Activated T-cell treated with anti-CD3 and anti-CD28 coated beads for 4 hours (primary cell): ENCODE data around the gene CYLD.

Source experiments
- DNase-seq: peaks from one replicate; pipeline ENCODE4 v3.0.0-alpha.2; 2020

The CYLD gene

GRCh38 chr16:50789757-50790156 lies 47.9 kb downstream of the CYLD start:
- DNase-seq, result no peak

- DNase-seq, result no peak
Observed at GRCh38 chr16:50791522-50791921, 49.6 kb downstream of the CYLD start.

GRCh38 chr16:50796829-50797228 lies 54.9 kb downstream of the CYLD start:
- DNase-seq, result no peak

- DNase-seq, result no peak
Observed at GRCh38 chr16:50797456-50797855, 55.6 kb downstream of the CYLD start.

DNA sequence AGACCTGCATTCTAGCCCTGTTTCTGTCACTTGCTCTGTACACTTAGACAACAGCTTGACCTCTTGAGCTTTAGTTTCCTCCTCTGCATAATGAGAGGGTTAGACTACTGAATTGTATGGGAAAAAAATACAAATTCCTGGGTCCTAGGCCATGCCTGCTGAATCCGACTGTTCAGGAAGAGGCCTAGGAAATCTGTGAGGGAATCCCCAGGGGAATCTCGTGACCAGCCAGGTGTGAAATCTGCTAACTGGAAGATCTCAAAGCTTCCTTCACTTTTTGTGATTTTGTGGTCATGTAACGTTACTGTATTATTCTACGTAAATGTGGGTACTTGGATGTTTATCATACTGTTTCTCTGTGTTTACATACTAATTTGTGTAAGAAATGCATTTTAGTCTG lies 58.2 kb downstream of the CYLD start:
- no peak for DNase-seq

- no peak for DNase-seq
Observed at GRCh38 chr16:50801036-50801435, 59.1 kb downstream of the CYLD start.

- no peak for DNase-seq
Observed at GRCh38 chr16:50802000-50802399, 60.1 kb downstream of the CYLD start.

DNA sequence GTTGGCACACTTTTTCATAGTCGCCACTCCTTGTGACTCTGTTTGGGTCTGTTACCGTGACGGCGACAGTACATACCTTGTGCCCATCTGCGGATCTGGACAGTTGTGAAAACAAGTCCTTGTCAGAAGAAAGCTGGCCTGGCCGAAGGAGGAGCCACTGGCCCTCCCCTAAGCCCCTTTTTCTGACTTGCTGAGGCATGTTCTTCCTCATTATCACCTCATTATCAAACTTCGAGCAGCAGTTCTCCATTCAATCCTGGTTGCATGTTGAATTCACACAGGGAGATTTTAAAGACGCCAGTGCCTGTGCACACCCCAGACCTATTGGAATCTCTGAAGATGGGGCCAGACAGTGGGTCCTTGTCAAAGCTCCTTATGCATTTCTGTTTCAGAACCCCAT lies 61.1 kb downstream of the CYLD start:
- DNase-seq, result no peak

GRCh38 chr16:50804290-50804907 lies 62.5 kb downstream of the CYLD start:
- DNase-seq, result no peak

- DNase-seq, result peak; percentile 83
Observed at GRCh38 chr16:50806099-50807062, 64.5 kb downstream of the CYLD start.

GRCh38 chr16:50808929-50809538 lies 67.1 kb downstream of the CYLD start:
- DNase-seq, result no peak

DNA sequence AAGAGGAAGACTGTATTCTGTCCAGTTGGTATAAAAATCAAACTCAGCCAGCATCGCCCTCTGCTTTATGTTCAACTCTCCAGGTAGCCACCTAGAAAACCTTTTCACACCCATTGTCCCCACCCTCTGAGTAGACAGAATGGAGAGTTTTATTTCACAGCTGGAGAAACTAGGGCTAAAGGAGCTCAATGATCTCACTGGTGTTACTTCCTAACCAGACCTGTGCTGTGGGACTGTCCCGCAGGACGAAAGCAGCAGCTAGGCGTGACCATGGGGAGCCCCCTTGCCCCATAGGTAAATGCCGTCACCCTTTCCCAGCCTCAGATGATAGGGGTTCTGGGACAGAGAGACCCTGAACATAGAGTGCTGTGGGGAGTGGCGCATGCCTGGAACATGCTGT lies 67.7 kb downstream of the CYLD start:
- no peak for DNase-seq

DNA sequence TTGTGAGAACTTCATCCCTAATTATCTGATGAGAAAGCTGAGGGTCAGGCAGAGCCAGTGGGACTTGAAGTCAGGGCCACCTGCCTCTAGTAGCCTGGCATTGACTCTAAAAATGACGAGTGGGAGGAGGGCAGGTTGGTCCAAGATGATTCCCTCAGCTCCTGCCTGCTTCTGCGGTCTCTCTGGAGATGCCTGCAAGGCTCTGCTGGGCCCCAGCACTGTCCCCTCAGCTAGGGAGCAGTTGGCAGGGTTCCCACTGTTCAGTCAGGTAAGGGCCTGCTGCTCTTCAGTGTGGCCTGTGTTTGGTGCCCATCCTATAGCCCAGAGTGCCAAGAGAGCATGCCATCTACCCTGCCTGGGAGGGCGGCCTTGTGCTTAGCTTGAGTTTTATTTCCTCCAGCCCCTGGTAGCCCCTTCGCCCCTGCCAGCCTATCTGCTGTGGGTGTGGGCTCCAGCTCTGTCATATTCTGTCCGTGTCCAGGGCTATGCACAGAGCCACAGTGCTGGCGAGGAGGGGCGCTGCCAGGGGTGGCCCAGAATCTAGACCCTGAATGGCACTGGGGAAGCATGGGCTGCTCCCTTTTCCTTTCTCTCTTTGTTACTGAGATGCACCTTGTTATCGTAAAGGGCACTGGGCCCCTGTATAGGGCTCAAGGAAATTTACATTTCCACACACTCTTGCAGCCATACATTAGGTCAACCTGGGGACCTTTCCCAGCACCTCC lies 68.5 kb downstream of the CYLD start:
- no peak for DNase-seq

DNA sequence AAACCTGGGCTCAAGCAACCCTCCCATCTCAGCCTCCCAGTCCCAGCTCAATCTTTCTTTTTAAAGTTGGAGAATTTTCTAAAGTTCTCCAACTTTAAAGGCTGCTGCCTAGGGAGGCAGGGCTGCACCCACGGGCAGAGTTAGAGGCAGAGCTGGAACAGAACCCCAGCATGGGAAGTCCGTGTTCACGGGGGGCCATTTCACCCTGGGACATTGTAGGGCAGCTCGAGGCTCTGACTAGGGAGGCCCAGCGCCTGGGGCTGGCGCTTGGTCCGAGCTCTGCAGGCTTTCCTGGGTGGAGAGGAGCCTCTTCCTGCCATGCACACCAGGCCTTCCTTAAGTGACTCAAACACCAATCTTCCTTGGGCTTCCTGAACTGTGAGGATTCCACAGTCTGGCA lies 70.2 kb downstream of the CYLD start:
- no peak for DNase-seq

DNA sequence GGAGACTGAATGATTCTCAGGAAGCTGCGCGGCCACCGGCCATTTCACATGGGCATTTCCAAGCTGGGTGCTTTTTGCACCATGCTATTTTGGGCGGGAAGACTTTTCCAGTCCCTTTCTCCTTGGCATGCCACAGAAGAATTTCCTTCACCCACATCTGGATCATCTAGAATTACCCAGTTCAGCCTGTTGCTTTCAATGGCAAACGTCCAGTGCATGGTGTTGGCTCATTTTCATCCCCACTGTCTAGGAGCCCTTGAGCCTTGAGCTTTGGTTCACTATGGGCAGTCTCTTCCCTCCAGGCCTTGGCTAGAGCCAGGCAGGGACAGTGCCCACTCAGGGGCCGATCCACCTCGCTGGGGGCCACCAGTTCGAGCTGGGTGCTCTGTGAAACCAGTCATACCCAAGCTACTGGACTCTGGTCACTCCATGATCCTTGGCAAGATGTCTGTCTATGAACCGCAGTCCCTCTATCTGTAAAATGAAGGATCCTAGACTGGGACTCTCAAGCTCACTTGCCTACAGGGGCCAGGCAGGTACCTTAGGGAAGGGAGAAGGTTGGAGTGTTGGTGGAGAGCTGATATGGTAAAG lies 71.1 kb downstream of the CYLD start:
- DNase-seq, result no peak

DNA sequence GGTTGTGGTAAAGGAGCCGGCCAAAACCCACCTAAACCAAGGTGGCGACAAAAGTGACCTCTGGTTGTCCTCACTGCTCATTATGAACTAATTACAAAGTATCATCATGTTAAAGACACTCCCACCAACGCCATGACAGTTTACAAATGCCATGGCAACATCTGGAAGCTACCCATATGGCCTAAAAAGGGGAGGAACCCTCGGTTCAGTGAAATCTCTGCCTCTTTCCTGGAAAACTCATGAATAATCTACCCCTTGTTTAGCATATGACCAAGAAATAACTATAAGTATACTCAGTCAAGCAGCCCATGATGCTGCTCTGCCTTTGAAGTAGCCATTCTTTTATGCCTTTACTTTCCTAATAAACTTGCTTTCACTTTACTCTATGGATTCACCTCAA lies 72.2 kb downstream of the CYLD start:
- no peak for DNase-seq

- no peak for DNase-seq
Observed at GRCh38 chr16:50814541-50814940, 72.7 kb downstream of the CYLD start.

DNA sequence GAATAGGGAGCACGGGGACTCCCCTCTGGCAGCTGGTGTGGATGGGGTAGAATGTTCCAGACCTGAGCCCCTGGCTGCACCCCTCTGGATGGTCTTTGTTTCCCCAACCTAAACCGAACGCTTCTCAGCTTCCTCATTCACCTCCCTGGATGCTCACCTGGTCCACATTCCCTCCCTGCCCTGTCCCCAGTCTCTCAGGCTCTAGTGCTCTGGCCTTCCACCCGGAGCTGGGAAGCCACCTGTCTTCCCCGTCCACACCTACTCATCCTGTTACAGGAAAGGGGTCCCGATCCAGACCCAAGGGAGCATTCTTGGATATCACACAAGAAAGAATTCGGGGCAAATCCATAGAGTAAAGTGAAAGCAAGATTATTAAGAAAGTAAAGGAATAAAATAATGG lies 73.5 kb downstream of the CYLD start:
- DNase-seq, result no peak

DNA sequence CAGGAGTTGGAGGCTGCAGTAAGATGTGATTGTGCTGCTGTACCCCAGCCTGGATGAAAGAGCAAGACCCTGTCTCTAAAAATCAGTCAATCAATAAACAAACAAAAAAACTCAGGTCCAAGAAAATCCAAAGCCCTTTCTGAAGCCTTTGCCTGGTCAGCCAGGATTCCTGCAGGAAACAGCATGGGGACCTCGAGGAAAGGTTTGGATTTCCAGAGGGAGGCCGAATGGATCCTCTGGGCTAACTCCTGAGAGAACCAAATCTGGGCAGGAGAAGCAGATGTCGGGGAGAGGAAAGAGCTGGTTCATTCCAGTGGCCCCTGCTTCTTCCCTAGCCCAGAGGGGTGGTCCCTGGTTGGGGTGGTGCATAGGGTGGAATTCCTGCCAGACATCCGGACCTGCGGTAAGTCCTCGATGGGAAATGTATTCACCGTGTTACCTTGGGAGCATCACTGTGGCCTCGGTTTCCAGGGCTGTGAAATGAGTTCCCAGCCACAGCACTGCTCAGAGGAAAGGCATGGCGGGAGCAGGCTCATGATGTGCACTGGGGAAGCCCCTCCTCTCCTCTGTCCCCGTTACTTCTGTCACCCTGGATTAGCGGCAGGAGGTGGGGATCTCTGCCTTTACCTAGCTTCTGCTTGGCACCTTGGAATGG lies 75.1 kb downstream of the CYLD start:
- DNase-seq, result no peak

GRCh38 chr16:50818380-50818779 lies 76.5 kb downstream of the CYLD start:
- DNase-seq, result no peak

GRCh38 chr16:50819706-50820105 lies 77.8 kb downstream of the CYLD start:
- no peak for DNase-seq

DNA sequence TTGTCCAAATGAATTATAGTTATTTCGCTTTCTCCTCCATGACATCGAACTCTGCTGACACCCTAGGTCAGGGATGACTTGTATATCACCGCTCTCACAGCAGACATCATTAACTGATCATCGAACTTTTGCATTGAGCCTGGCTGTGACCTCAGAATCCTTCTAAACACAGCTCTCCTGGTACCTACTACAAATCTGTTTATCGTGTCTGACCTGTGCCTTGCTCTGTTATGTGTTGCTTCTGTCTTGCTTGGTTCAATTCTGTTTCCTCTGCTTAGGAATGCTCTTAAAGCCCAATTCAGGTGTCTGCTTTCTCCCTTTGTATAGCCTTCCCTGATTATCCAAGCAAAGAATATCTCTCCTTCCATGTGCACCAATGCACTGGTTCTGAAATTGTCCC lies 78.3 kb downstream of the CYLD start:
- DNase-seq, result no peak
